Upper lobe of left lung (tissue), 6 donors: ENCODE results near the gene TAS1R3. TPM values are rescaled to one million over a fixed set of nuclear protein-coding genes. Genes with fewer than 3 reads are reported as not detected.

Experiments used
- ATAC-seq, 2 donors: fragments of 200-7000 bp; cut with Tn5 transposase; one replicate each; pipeline ENCODE4 v1.9.1; 2022; ENCODE audit warnings: mild to moderate bottlenecking in 2 of 2, moderate library complexity in 2 of 2; ENCODE audit not compliant: low FRiP score in 2 of 2
- DNase-seq, 2 donors: peaks; one replicate each; pipeline ENCODE4 v3.0.0-alpha.2; 2019 to 2020
- H3K27ac ChIP-seq, 4 donors: fragments of 200-600 bp; sonication (generic); one replicate each; pipeline ENCODE4 v1.5.1; 2016 to 2019
- H3K27me3 ChIP-seq, 4 donors: fragments of 200-600 bp; sonication (generic); one replicate each; pipeline ENCODE4 v1.5.1; 2017 to 2019
- H3K36me3 ChIP-seq, 4 donors: fragments of 200-600 bp; sonication (generic); one replicate each; pipeline ENCODE4 v1.5.1; 2016 to 2019
- H3K4me1 ChIP-seq, 4 donors: fragments of 200-600 bp; sonication (generic); one replicate each; pipeline ENCODE4 v1.5.1; 2018 to 2019
- H3K4me3 ChIP-seq, 4 donors: fragments of 200-600 bp; sonication (generic); one replicate each; pipeline ENCODE4 v1.5.1; 2017 to 2019; ENCODE audit warnings: mild to moderate bottlenecking in 2 of 4, moderate library complexity in 1 of 4
- H3K9me3 ChIP-seq, 4 donors: fragments of 200-600 bp; sonication (generic); one replicate each; pipeline ENCODE4 v1.5.1; 2018 to 2019
- EP300 ChIP-seq, 4 donors: sonication (generic); formaldehyde crosslinking; IDR thresholded peaks; one replicate each; pipeline ENCODE4 v1.5.1; 2017; ENCODE audit warnings: antibody characterized with exemption in 4 of 4, control low read depth in 2 of 4
- POLR2A ChIP-seq, 4 donors: fragments of 450-650 bp; IDR thresholded peaks; one replicate each; pipeline ENCODE4 v1.5.1; 2016 to 2017; ENCODE audit warnings: antibody characterized with exemption in 4 of 4, mild to moderate bottlenecking in 2 of 4
- POLR2AphosphoS5 ChIP-seq, 2 donors: sonication (generic); formaldehyde crosslinking; IDR thresholded peaks; one replicate each; pipeline ENCODE4 v1.5.1; 2017; ENCODE audit warnings: antibody characterized with exemption in 2 of 2
- WGBS, 2 donors: methylation state at CpG; one replicate each; pipeline ENCODE4 v1.1.5; 2017 to 2018; 5-methylcytosine and 5-hydroxymethylcytosine counted together
- total RNA-seq, 6 donors: library from RNA; depleted of rRNA in 4 of 6; stranded (reverse); fragments of >200 nt in 4 of 6; gene quantifications; one replicate each; pipeline versions ENCODE4 v1.1.0 to v1.2.1, GENCODE V29; 2016 to 2021
- TF ChIP-seq, protein P1 (sequence below), 6 experiments: fragments of 450-650 bp in 4 of 6; fragments of 200-600 bp in 2 of 6; sonication (generic) in 2 of 6; IDR thresholded peaks; one replicate each; pipeline ENCODE4 v1.5.1; 2016 to 2019; ENCODE audit warnings: antibody characterized with exemption in 6 of 6
- donor health status: DM: no; HTN: no; CAD: no; lungs with moderate emphysema.
- donor health status: DM: no; HTN: yes; CAD: no; lungs with severe emphysema.

The TAS1R3 gene
- total RNA-seq, 6 donors from 2014 or later: 0.22 to 1.0 (median 0.79) TPM

DNA sequence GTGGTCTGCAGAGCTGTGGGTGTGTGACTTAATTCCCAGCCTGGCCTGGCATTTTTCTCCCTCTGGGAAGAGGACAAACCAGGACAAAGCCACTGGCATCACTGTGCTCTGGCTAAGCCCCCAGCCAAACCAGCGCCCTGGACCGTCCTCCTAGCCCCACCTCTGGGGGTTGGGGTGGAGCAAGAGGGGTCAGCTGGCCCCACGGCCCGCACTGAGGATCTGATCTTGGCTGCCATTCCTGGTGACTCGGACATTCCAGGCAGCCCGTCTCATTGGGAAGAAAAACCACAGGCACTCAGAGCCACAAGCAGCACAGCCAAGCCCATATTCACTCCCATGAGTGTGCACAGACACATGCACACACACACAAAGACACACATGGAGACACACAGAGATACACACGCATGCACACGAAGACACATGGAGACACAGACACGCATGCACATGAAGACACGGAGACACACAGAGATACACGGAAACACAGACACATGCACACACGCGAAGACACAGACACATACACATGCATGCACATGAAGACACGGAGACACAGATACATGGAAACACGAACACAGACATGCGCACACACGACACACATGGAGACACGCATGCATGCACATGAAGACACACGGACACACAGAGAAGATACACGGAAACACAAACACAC is 29.6 kb downstream of the TAS1R3 start:
- ATAC-seq (peak; percentile 63 to 84), DNase-seq (peak in 1 of 2 donors; percentile 71)
- Histone ChIP-seq H3K4me3 (no peak overlapping the region), H3K27ac (peak overlapping the region; percentile 76 to 85 (median 83)), H3K36me3 (no peaks in the 10 kb centered on the region), H3K27me3 (peaks cover 0 to 27% (median 4%) of the 10 kb centered on the region in 4 donors), H3K9me3 (no peaks in the 10 kb centered on the region), H3K4me1 (peaks cover 14 to 43% (median 35%) of the 10 kb centered on the region in 4 donors)
- 69 to 92% methylated on average over 13 to 19 of the region's 20 CpGs for WGBS, 2 donors
- TF ChIP-seq, protein P1, sequence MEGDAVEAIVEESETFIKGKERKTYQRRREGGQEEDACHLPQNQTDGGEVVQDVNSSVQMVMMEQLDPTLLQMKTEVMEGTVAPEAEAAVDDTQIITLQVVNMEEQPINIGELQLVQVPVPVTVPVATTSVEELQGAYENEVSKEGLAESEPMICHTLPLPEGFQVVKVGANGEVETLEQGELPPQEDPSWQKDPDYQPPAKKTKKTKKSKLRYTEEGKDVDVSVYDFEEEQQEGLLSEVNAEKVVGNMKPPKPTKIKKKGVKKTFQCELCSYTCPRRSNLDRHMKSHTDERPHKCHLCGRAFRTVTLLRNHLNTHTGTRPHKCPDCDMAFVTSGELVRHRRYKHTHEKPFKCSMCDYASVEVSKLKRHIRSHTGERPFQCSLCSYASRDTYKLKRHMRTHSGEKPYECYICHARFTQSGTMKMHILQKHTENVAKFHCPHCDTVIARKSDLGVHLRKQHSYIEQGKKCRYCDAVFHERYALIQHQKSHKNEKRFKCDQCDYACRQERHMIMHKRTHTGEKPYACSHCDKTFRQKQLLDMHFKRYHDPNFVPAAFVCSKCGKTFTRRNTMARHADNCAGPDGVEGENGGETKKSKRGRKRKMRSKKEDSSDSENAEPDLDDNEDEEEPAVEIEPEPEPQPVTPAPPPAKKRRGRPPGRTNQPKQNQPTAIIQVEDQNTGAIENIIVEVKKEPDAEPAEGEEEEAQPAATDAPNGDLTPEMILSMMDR (IDR thresholded peaks at IDR 0.05): no peak
- peak in 1 of 2 donors; percentile 49 for TF ChIP-seq POLR2AphosphoS5 (IDR thresholded peaks at IDR 0.05)

DNA sequence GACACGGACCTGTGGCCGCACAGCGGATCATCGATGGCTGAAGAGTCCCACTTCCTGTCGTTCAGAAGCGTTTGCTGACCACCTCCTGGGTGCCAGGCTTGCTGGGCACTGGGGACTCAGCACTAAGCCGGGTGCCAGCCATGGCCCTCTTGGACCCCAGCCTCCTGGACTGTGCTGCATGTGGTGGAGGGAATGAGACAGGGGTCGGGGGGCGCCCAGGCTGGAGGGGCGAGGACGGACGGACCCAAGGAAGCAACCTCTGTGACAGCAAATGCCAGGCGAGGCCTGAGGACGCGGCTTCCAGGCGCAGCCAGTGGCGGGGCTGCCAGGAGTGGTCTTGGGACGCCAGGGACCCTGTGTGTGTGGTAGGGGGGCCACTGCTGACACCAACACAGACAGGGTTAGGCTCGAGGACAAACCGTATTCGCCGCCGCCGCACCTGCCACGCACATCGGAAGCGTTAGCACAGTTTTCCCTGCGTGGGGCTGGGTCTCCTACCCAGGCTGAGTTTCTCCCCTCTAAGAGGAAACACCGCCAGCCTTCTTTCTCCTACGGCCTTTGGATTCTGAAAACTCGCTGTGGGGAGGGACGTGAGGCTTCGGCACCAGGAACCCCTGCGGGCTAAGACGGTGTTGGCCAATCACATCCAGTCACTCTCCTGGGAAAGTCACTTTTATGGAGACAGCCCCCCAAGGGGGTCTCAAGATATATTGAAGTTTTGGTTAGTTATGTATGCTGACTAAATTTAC is 30.3 kb downstream of the TAS1R3 start:
- DNase-seq (peak in 1 of 2 donors; percentile 78), ATAC-seq (no peak)
- Histone ChIP-seq H3K4me1 (peaks cover 13 to 36% (median 27%) of the 10 kb centered on the region in 4 donors), H3K27me3 (peaks cover 0 to 20% (median 4%) of the 10 kb centered on the region in 4 donors), H3K4me3 (no peak overlapping the region), H3K27ac (peak overlapping the region; percentile 57 to 69 (median 60)), H3K9me3 (no peaks in the 10 kb centered on the region), H3K36me3 (no peaks in the 10 kb centered on the region)
- 70 to 75% methylated on average over 21 to 34 of the region's 35 CpGs for WGBS, 2 donors
- TF ChIP-seq POLR2A (IDR thresholded peaks at IDR 0.05): no peak
- no peak for TF ChIP-seq EP300 (IDR thresholded peaks at IDR 0.05)
- TF ChIP-seq, protein P1 (IDR thresholded peaks at IDR 0.05): no peak
- no peak for TF ChIP-seq POLR2AphosphoS5 (IDR thresholded peaks at IDR 0.05)

DNA sequence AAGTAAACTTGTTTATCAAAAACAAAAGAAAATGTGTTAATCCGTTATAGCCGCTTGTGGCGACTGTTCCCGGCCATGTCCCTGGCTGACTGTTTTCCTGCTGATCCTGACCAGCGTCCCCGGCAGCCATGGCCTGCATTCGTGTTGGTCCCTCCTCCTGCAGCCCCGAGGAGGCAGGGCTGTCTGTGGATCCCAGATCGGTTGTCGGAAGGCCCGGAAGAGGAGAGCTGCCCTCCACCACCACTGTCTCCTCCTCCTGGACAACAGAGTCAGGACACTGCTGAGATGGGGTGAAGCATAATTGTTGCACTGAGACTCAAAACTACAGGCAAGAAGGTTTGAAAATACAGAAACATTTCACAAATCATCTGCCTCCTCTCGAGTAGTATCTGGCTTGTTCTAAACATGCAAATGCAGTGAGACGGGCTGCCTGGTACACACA is 30.9 kb downstream of the TAS1R3 start:
- Histone ChIP-seq H3K4me3 (no peak overlapping the region), H3K9me3 (no peaks in the 10 kb centered on the region), H3K36me3 (no peaks in the 10 kb centered on the region), H3K27ac (peak overlapping the region; percentile 57 to 69 (median 60)), H3K27me3 (peaks cover 0 to 16% (median 3%) of the 10 kb centered on the region in 4 donors), H3K4me1 (peaks cover 13 to 30% (median 21%) of the 10 kb centered on the region in 4 donors)
- peak in 1 of 2 donors; percentile 58 for ATAC-seq
- no peak for DNase-seq
- WGBS, 2 donors: 29 to 39% methylated on average over 11 to 13 of the region's 13 CpGs
- TF ChIP-seq POLR2A (IDR thresholded peaks at IDR 0.05) (no peak), POLR2AphosphoS5 (IDR thresholded peaks at IDR 0.05) (no peak), EP300 (IDR thresholded peaks at IDR 0.05) (no peak)
- TF ChIP-seq, protein P1 (IDR thresholded peaks at IDR 0.05): no peak

DNA sequence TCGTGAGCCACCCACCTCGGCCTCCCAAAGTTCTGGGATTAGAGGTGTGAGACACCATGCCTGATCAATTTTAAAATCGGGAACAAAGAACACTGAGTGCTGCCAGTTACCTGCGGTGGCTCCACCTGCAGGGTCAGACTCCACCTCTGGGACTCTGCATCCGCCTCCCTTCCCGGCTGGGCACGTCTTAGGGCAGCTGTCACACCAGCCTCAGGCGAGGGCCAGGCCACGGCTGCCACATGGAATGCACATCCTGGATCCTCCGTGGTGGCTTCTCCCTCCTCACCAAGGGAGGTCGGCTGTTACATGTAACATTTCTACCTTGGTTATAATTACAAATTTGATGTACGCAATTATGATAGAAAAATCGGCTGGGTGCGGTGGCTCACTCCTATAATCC is 33.2 kb downstream of the TAS1R3 start:
- no peak for TF ChIP-seq POLR2A (IDR thresholded peaks at IDR 0.05)
- TF ChIP-seq, protein P1 (IDR thresholded peaks at IDR 0.05): no peak
- no peak for TF ChIP-seq EP300 (IDR thresholded peaks at IDR 0.05)
- no peak for TF ChIP-seq POLR2AphosphoS5 (IDR thresholded peaks at IDR 0.05)
- Histone ChIP-seq H3K27ac (no peak overlapping the region), H3K9me3 (no peaks in the 10 kb centered on the region), H3K4me1 (peaks cover 0 to 19% (median 13%) of the 10 kb centered on the region in 4 donors), H3K27me3 (no peaks in the 10 kb centered on the region), H3K4me3 (no peak overlapping the region), H3K36me3 (no peaks in the 10 kb centered on the region)
- ATAC-seq: no peak
- peak in 1 of 2 donors; percentile 55 for DNase-seq
- 83 to 88% methylated on average over 7 to 14 of the region's 14 CpGs for WGBS, 2 donors
